GM12878 (cell line): Measurements from ENCODE around the gene ASCC1. TPM values are rescaled to one million over a fixed set of nuclear protein-coding genes. Genes with fewer than 3 reads are reported as not detected.

Experiments
- ATAC-seq: fragments of 200-7000 bp; cut with Tn5 transposase; 3 replicates; pipeline ENCODE4 v1.9.1; 2020; ENCODE audit warnings: mild to moderate bottlenecking, moderate library complexity
- BruUV-seq: library from RNA; stranded (reverse); fragments of 400-500 nt; replicated peaks from 2 replicates; lab custom pipeline; 2021; lab: Mats Ljungman, UMichigan
- CTCF ChIA-PET: fragments of 300-600 bp; sonication (Branson Sonifier 250); formaldehyde crosslinking; extraction: SDS; loops from one replicate; lab custom pipeline; 2021; ENCODE audit warnings: inconsistent platforms; lab: Yijun Ruan, JAX
- POLR2A ChIA-PET: fragments of 350-600 bp; formaldehyde crosslinking; extraction: SDS; loops from one replicate; lab custom pipeline; 2021; ENCODE audit warnings: inconsistent platforms; lab: Charles Lee
- RAD21 ChIA-PET: fragments of 300-600 bp; sonication (Branson Sonifier 250); formaldehyde crosslinking; loops from one replicate; lab custom pipeline; 2023; ENCODE audit warnings: antibody characterized with exemption; ENCODE audit not compliant: unreplicated experiment; lab: Charles Lee
- SMC1A ChIA-PET: fragments of 300-600 bp; sonication (Branson Sonifier 250); formaldehyde crosslinking; loops from one replicate; lab custom pipeline; 2023; ENCODE audit not compliant: unreplicated experiment, uncharacterized antibody; lab: Charles Lee
- DNase-seq: peaks from one replicate; pipeline ENCODE4 v3.0.0-alpha.2; 2011; ENCODE audit warnings: low read depth, low spot score
- FAIRE-seq: peaks from 3 replicates; lab custom pipeline; 2011; peaks lifted over from hg19 to GRCh38; lab: Jason Lieb, UNC
- H2AFZ ChIP-seq: 2 replicates; pipeline ENCODE4 v1.6.0; 2011; ENCODE audit warnings: low read depth, low read length, control low read depth; ENCODE audit not compliant: control insufficient read depth
- H3K27ac ChIP-seq: 2 replicates; pipeline ENCODE4 v1.5.1; 2011; ENCODE audit warnings: control low read depth; ENCODE audit not compliant: control insufficient read depth, insufficient read depth
- H3K27me3 ChIP-seq, 2 experiments: replicated peaks in 1 of 2; 2 replicates each; pipeline versions ENCODE4 v1.6.0 to v1.6.1; 2011; ENCODE audit warnings: low read length in 1 of 2; ENCODE audit not compliant: control insufficient read depth in 2 of 2, insufficient read depth in 2 of 2
- H3K36me3 ChIP-seq, 2 experiments: 2 replicates each; pipeline ENCODE4 v1.5.1; 2011; ENCODE audit warnings: low read length in 1 of 2; ENCODE audit not compliant: control insufficient read depth in 2 of 2, insufficient read depth in 2 of 2
- H3K4me1 ChIP-seq: 2 replicates; pipeline ENCODE4 v1.6.1; 2011; ENCODE audit warnings: mild to moderate bottlenecking, low read length, moderate library complexity, mixed read lengths; ENCODE audit not compliant: control insufficient read depth, insufficient read depth
- H3K4me2 ChIP-seq: 2 replicates; pipeline ENCODE4 v1.6.0; 2011; ENCODE audit warnings: control low read depth; ENCODE audit not compliant: control insufficient read depth, insufficient read depth
- H3K4me3 ChIP-seq: fragments of 200-600 bp; sonication (generic); 2 replicates; pipeline ENCODE4 v1.5.1; 2016
- H3K79me2 ChIP-seq: 2 replicates; pipeline ENCODE4 v1.6.0; 2011; ENCODE audit warnings: low read length; ENCODE audit not compliant: control insufficient read depth, insufficient read depth
- H3K9ac ChIP-seq: 2 replicates; pipeline ENCODE4 v1.8.0; 2011; ENCODE audit warnings: low read length, control low read depth, mixed read lengths; ENCODE audit not compliant: control insufficient read depth, insufficient read depth
- H3K9me3 ChIP-seq: replicated peaks from 3 replicates; pipeline ENCODE4 v1.5.1; 2011; ENCODE audit warnings: mild to moderate bottlenecking, low read length; ENCODE audit not compliant: control insufficient read depth, insufficient read depth
- H4K20me1 ChIP-seq: 2 replicates; pipeline ENCODE4 v1.6.0; 2011; ENCODE audit not compliant: control insufficient read depth, insufficient read depth
- JUNB ChIP-seq: IDR thresholded peaks from 2 replicates; pipeline ENCODE4 v1.6.1; 2016; ENCODE audit warnings: antibody characterized with exemption, mild to moderate bottlenecking
- RFX5 ChIP-seq: IDR thresholded peaks from 2 replicates; pipeline ENCODE4 v1.6.1; 2011; ENCODE audit warnings: low read depth, low read length, improper control_type of control experiment
- TAF1 ChIP-seq: IDR thresholded peaks from 2 replicates; pipeline ENCODE4 v1.6.1; 2011; ENCODE audit warnings: mild to moderate bottlenecking, low read depth, low read length, borderline replicate concordance
- ZSCAN29 ChIP-seq: fragments of 450-650 bp; IDR thresholded peaks from 2 replicates; pipeline ENCODE4 v1.6.1; 2017; ENCODE audit warnings: mild to moderate bottlenecking, moderate library complexity
- WGBS: methylation state at CpG from one replicate; pipeline ENCODE4 v1.1.6; 2016; ENCODE audit warnings: low lambda C conversion rate; ENCODE audit not compliant: insufficient replicate concordance, insufficient coverage; ENCODE audit errors: missing lambda C conversion rate; 5-methylcytosine and 5-hydroxymethylcytosine counted together
- in situ Hi-C: fragments of 300-500 bp; cut with MboI; formaldehyde crosslinking; loops from 9 replicates; pipeline ENCODE4 v1.14.3; 2018; ENCODE audit warnings: mixed read lengths
- intact Hi-C: fragments of 100-400 bp; cut with micrococcal nuclease; formaldehyde crosslinking; loops from one replicate; pipeline ENCODE4 v1.14.2; 2022; ENCODE audit not compliant: unreplicated experiment
- polyA plus RNA-seq, 11 experiments: library from polyadenylated mRNA; depleted of rRNA in 4 of 11; unstranded in 6 of 11; stranded (reverse) in 5 of 11; fragments of >200 nt; fragmentation: Nextera tagmentation in 4 of 11; fragmentation: Illumina TruSeq in 1 of 11; extraction: Ambion mirVana in 4 of 11; extraction: Trizol in 1 of 11; gene quantifications; 1 replicate in 1 of 11; 2 replicates in 10 of 11; pipeline versions ENCODE4 v1.2.1 to v1.2.3, GENCODE V29; 2011 to 2016; ENCODE audit warnings: inconsistent platforms in 2 of 11, missing spikeins in 2 of 11, low read depth in 1 of 11
- total RNA-seq, 4 experiments: library from RNA; depleted of rRNA in 3 of 4; stranded (reverse); fragments of >200 nt in 3 of 4; fragmentation: Illumina TruSeq in 1 of 4; extraction: Trizol in 1 of 4; gene quantifications; 2 replicates each; pipeline versions ENCODE4 v1.2.1 to v1.2.3, GENCODE V29; 2013 to 2021
- TF ChIP-seq, protein P1 (sequence below), 3 experiments: IDR thresholded peaks in 2 of 3; conservative IDR thresholded peaks in 1 of 3; 2 replicates each; pipeline ENCODE4 v1.5.1; 2011; ENCODE audit warnings: low read depth in 3 of 3, low read length in 3 of 3, mild to moderate bottlenecking in 3 of 3, control low read depth in 2 of 3, moderate library complexity in 2 of 3, inconsistent platforms in 1 of 3, mixed read lengths in 1 of 3; ENCODE audit not compliant: control insufficient read depth in 2 of 3, insufficient read depth in 1 of 3; ENCODE audit errors: extremely low read depth in 1 of 3

ASCC1 gene
- total and polyA plus RNA-seq, 10 of the 15 experiments (the other 5 are each of a cell fraction or from before 2014, with no cell fraction given), result 23.3 to 80.6 (median 42.8) TPM

DNA sequence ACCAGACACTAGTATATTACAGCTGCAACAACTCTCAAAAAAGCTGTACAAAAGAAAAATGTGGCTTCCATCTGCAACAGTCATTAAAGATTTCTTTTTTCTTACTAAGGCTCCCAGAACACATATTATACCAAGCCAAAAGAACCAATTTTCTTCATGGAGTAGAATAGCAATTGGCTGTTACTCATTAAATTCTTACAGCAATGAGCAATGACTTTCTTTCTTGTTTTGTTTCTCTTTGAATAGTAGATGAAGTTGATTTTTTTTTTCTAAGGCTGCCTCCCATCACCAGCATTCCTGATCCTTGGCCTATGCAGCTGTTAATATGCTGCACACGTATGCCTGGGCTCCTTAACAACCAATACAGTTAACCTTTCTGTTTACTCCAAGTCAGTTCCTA lies 91.1 kb downstream of the ASCC1 start:
- Histone ChIP-seq H3K27ac (no peak overlapping the region), H3K4me2 (no peak overlapping the region), H3K4me3 (no peak overlapping the region), H4K20me1 (no peaks in the 10 kb centered on the region), H3K4me1 (no peaks in the 10 kb centered on the region), H3K9me3 (no peaks in the 10 kb centered on the region), H2AFZ (no peak overlapping the region), H3K9ac (no peak overlapping the region), H3K79me2 (no peaks in the 10 kb centered on the region), H3K36me3 (peaks cover 0 to 2% of the 10 kb centered on the region in 2 experiments; a peak in 3 of 4 replicates), H3K27me3 (no peaks in the 10 kb centered on the region)
- intact Hi-C loops (no loop called here), in situ Hi-C loops (no loop called here)
- BruUV-seq, result no TSS peak
- FAIRE-seq, result no peak
- WGBS, result 90% methylated on average over 1 of the region's 1 CpG
- DNase-seq, result no peak
- SMC1A ChIA-PET, result interaction anchor here (0.7 to 10.7 kb wide), 13 partner anchors 8 to 218 kb away, joined by 3 to 168 read pairs (median 7); no protein-coding TSS in a partner anchor
- CTCF ChIA-PET, result interaction anchor here (0.7 to 5.6 kb wide), 8 partner anchors 15 to 212 kb away, joined by 3 to 127 read pairs (median 6); no protein-coding TSS in a partner anchor
- RAD21 ChIA-PET, result interaction anchor here (1.0 to 4.0 kb wide), 5 partner anchors 76 to 134 kb away, joined by 4 to 25 read pairs (median 8); no protein-coding TSS in a partner anchor
- TF ChIP-seq RFX5 (no peak), ZSCAN29 (no peak), TAF1 (no peak), JUNB (no peak)
- TF ChIP-seq, protein P1, sequence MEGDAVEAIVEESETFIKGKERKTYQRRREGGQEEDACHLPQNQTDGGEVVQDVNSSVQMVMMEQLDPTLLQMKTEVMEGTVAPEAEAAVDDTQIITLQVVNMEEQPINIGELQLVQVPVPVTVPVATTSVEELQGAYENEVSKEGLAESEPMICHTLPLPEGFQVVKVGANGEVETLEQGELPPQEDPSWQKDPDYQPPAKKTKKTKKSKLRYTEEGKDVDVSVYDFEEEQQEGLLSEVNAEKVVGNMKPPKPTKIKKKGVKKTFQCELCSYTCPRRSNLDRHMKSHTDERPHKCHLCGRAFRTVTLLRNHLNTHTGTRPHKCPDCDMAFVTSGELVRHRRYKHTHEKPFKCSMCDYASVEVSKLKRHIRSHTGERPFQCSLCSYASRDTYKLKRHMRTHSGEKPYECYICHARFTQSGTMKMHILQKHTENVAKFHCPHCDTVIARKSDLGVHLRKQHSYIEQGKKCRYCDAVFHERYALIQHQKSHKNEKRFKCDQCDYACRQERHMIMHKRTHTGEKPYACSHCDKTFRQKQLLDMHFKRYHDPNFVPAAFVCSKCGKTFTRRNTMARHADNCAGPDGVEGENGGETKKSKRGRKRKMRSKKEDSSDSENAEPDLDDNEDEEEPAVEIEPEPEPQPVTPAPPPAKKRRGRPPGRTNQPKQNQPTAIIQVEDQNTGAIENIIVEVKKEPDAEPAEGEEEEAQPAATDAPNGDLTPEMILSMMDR (IDR thresholded peaks at IDR 0.05 in 2 of 3, conservative IDR thresholded peaks at IDR 0.05 in 1 of 3; ENCODE audit: control insufficient read depth in 2 of 3, extremely low read depth in 1 of 3, insufficient read depth in 1 of 3, low read depth in 3 of 3, low read length in 3 of 3), result no peak
- POLR2A ChIA-PET, result interaction anchor here (0.6 to 1.5 kb wide), 5 partner anchors 14 to 212 kb away, joined by 3 to 7 read pairs (median 5); no protein-coding TSS in a partner anchor
- no peak for ATAC-seq
